OCI-LY1 (cell line): ENCODE data around the gene LHFPL2.

Experiments used
- CTCF ChIP-seq: fragments of 200-600 bp; sonication (generic), shearing (Covaris generic); IDR thresholded peaks from 2 replicates; pipeline ENCODE4 v1.5.1; 2017; ENCODE audit warnings: mild to moderate bottlenecking, antibody characterized with exemption, low read length, moderate library complexity, mixed read lengths
- EZH2 ChIP-seq: fragments of 200-600 bp; sonication (generic), shearing (Covaris generic); IDR thresholded peaks from 2 replicates; pipeline ENCODE4 v1.8.0; 2017; ENCODE audit warnings: borderline replicate concordance, mixed run types, mild to moderate bottlenecking, antibody characterized with exemption, low read length, moderate library complexity, mixed read lengths

- TF ChIP-seq EZH2, result no peak
- TF ChIP-seq CTCF, result no peak
Observed at GRCh38 chr5:78587081-78587774, 61.3 kb downstream of the LHFPL2 start.
